Measurements from ENCODE around the gene GPR157. TPM values are rescaled to one million over a fixed set of nuclear protein-coding genes. Genes with fewer than 3 reads are reported as not detected.

GPR157 gene
- total RNA-seq, 1 donor from 2014 or later, result 5.4 TPM

DNA sequence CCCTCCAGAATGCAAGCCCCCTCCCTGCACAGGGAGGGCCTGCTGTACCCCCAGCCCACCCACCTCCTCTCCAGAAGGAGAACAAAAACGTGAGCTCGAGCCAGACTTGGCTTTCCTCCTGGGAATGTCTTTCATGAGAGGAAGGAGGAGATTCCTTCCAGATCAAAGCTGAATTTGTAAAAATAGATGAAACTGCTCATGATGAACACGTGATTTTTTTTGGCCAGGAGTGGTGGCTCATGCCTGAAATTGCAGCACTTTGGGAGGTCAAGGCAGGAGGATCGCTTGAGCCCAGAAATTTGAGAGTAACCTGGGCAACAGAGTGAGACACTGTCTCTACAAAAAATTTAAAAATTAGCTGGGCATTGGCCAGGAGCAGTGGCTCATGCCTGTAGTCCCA, 21.8 kb downstream of the GPR157 start:
- H3K27ac ChIP-seq (ENCODE audit: low read depth, low read length), result no peak overlapping the region
- H3K4me1 ChIP-seq (ENCODE audit: insufficient read depth, low read length), result no peaks in the 10 kb centered on the region
- H3K36me3 ChIP-seq (ENCODE audit: insufficient read depth, low read length), result peaks cover 4% of the 10 kb centered on the region
- H2AFZ ChIP-seq (ENCODE audit: low read depth, low read length), result no peak overlapping the region
- no peak for DNase-seq (ENCODE audit: low read depth)
- H3K27me3 Mint-ChIP-seq (ENCODE audit: low read depth, unreplicated experiment), result peaks cover 12% of the 10 kb centered on the region
- TF ChIP-seq, protein P1, sequence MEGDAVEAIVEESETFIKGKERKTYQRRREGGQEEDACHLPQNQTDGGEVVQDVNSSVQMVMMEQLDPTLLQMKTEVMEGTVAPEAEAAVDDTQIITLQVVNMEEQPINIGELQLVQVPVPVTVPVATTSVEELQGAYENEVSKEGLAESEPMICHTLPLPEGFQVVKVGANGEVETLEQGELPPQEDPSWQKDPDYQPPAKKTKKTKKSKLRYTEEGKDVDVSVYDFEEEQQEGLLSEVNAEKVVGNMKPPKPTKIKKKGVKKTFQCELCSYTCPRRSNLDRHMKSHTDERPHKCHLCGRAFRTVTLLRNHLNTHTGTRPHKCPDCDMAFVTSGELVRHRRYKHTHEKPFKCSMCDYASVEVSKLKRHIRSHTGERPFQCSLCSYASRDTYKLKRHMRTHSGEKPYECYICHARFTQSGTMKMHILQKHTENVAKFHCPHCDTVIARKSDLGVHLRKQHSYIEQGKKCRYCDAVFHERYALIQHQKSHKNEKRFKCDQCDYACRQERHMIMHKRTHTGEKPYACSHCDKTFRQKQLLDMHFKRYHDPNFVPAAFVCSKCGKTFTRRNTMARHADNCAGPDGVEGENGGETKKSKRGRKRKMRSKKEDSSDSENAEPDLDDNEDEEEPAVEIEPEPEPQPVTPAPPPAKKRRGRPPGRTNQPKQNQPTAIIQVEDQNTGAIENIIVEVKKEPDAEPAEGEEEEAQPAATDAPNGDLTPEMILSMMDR (IDR thresholded peaks at IDR 0.05; ENCODE audit: insufficient read depth, low read depth, low read length), result no peak
- no peak for TF ChIP-seq EZH2 (IDR thresholded peaks at IDR 0.05; ENCODE audit: insufficient read depth, low read length)
- FAIRE-seq, result no peak
- no peaks in the 10 kb centered on the region for H3K9me3 ChIP-seq (ENCODE audit: insufficient read depth, low read depth, low read length)
- H3K4me1 Mint-ChIP-seq (ENCODE audit: low read depth, unreplicated experiment), result no peaks in the 10 kb centered on the region
- no peak overlapping the region for H3K27ac Mint-ChIP-seq (ENCODE audit: unreplicated experiment)
- no peaks in the 10 kb centered on the region for H3K27me3 ChIP-seq (ENCODE audit: insufficient read depth, low read length)
- peaks cover 7% of the 10 kb centered on the region for H3K36me3 Mint-ChIP-seq (ENCODE audit: low read depth, unreplicated experiment)
- H4K20me1 ChIP-seq (ENCODE audit: insufficient read depth, low read length), result peaks cover 4% of the 10 kb centered on the region
- H3K4me2 ChIP-seq (ENCODE audit: low read length), result no peak overlapping the region
- H3K9ac ChIP-seq (ENCODE audit: low read length), result no peak overlapping the region
- no peak overlapping the region for H3K4me3 ChIP-seq (ENCODE audit: insufficient read depth, low read depth, low read length)
- H3K79me2 ChIP-seq (ENCODE audit: insufficient read depth, low read length), result no peaks in the 10 kb centered on the region
- peaks cover 2% of the 10 kb centered on the region for H3K9me3 Mint-ChIP-seq (ENCODE audit: unreplicated experiment)
- H3K4me3 Mint-ChIP-seq (ENCODE audit: unreplicated experiment), result no peak overlapping the region

DNA sequence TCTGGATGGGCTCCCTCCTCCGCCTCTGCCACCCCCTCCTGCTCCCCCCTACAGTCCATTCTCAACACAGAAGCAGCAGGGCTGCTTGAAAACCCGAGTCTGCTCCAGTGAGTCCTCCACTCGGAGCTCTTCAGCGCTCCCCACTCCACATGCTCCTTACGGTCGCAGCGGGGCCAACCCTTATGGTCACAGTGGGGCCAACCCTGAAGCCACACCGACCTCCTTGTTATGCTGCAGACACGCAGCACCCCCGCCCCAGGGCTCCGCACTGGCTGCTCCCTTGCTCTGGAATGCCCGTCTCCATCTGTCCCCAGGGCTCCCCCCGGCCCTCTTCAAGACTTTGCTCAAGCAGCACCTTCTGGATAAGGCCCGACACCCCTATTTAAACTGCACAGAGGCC, 22.6 kb downstream of the GPR157 start:
- no peak overlapping the region for H3K27ac ChIP-seq (ENCODE audit: low read depth, low read length)
- no peaks in the 10 kb centered on the region for H3K27me3 ChIP-seq (ENCODE audit: insufficient read depth, low read length)
- H3K4me2 ChIP-seq (ENCODE audit: low read length), result no peak overlapping the region
- Mint-ChIP-seq H3K27ac (ENCODE audit: unreplicated experiment) (no peak overlapping the region), H3K9me3 (ENCODE audit: unreplicated experiment) (peaks cover 2% of the 10 kb centered on the region), H3K4me3 (ENCODE audit: unreplicated experiment) (no peak overlapping the region), H3K27me3 (ENCODE audit: low read depth, unreplicated experiment) (peaks cover 12% of the 10 kb centered on the region), H3K36me3 (ENCODE audit: low read depth, unreplicated experiment) (peaks cover 7% of the 10 kb centered on the region), H3K4me1 (ENCODE audit: low read depth, unreplicated experiment) (no peaks in the 10 kb centered on the region)
- no peaks in the 10 kb centered on the region for H3K9me3 ChIP-seq (ENCODE audit: insufficient read depth, low read depth, low read length)
- DNase-seq (ENCODE audit: low read depth) (no peak), FAIRE-seq (no peak)
- H3K4me1 ChIP-seq (ENCODE audit: insufficient read depth, low read length), result peaks cover 1% of the 10 kb centered on the region
- H3K9ac ChIP-seq (ENCODE audit: low read length), result no peak overlapping the region
- no peak for TF ChIP-seq EZH2 (IDR thresholded peaks at IDR 0.05; ENCODE audit: insufficient read depth, low read length)
- TF ChIP-seq, protein P1 (IDR thresholded peaks at IDR 0.05; ENCODE audit: insufficient read depth, low read depth, low read length), result no peak
- H2AFZ ChIP-seq (ENCODE audit: low read depth, low read length), result no peak overlapping the region
- H3K79me2 ChIP-seq (ENCODE audit: insufficient read depth, low read length), result no peaks in the 10 kb centered on the region
- H4K20me1 ChIP-seq (ENCODE audit: insufficient read depth, low read length), result peaks cover 4% of the 10 kb centered on the region
- H3K4me3 ChIP-seq (ENCODE audit: insufficient read depth, low read depth, low read length), result no peak overlapping the region
- peaks cover 4% of the 10 kb centered on the region for H3K36me3 ChIP-seq (ENCODE audit: insufficient read depth, low read length)

DNA sequence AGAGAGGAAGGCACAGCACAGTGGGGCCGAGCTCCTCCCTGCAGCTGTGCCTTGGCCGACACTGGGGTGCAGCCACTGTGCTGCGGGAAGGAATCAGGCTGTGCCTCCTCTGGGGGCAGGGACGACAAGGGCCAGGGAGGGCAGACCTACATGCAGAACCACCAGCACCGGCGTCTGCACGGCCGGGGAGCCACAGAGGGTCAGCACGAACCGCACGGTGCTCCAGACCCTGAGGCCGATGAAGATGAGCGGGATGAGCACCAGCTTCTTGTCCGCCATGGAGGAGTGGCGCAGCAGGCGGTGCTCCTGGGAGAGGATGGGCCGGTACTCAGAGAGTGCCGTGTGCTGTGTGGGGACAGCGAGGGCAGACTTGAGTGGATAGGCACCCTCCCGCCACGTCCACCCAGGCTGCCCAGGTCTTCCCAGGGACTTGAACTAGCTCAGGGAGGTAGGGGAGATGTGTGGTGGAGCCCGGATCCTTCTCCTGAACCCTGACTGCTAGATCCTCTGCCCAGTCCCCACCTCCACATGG, 23.5 kb downstream of the GPR157 start:
- H3K4me2 ChIP-seq (ENCODE audit: low read length), result no peak overlapping the region
- no peak overlapping the region for H2AFZ ChIP-seq (ENCODE audit: low read depth, low read length)
- Mint-ChIP-seq H3K4me3 (ENCODE audit: unreplicated experiment) (no peak overlapping the region), H3K36me3 (ENCODE audit: low read depth, unreplicated experiment) (peaks cover 7% of the 10 kb centered on the region), H3K4me1 (ENCODE audit: low read depth, unreplicated experiment) (peaks cover 1% of the 10 kb centered on the region), H3K9me3 (ENCODE audit: unreplicated experiment) (peaks cover 2% of the 10 kb centered on the region), H3K27ac (ENCODE audit: unreplicated experiment) (no peak overlapping the region), H3K27me3 (ENCODE audit: low read depth, unreplicated experiment) (peaks cover 12% of the 10 kb centered on the region)
- no peaks in the 10 kb centered on the region for H3K79me2 ChIP-seq (ENCODE audit: insufficient read depth, low read length)
- H3K27ac ChIP-seq (ENCODE audit: low read depth, low read length), result no peak overlapping the region
- no peak for FAIRE-seq
- peaks cover 4% of the 10 kb centered on the region for H3K36me3 ChIP-seq (ENCODE audit: insufficient read depth, low read length)
- peaks cover 6% of the 10 kb centered on the region for H3K4me1 ChIP-seq (ENCODE audit: insufficient read depth, low read length)
- no peak overlapping the region for H3K4me3 ChIP-seq (ENCODE audit: insufficient read depth, low read depth, low read length)
- no peaks in the 10 kb centered on the region for H3K27me3 ChIP-seq (ENCODE audit: insufficient read depth, low read length)
- no peak overlapping the region for H3K9ac ChIP-seq (ENCODE audit: low read length)
- no peak for DNase-seq (ENCODE audit: low read depth)
- TF ChIP-seq, protein P1 (IDR thresholded peaks at IDR 0.05; ENCODE audit: insufficient read depth, low read depth, low read length), result no peak
- TF ChIP-seq EZH2 (IDR thresholded peaks at IDR 0.05; ENCODE audit: insufficient read depth, low read length), result no peak
- no peaks in the 10 kb centered on the region for H4K20me1 ChIP-seq (ENCODE audit: insufficient read depth, low read length)
- H3K9me3 ChIP-seq (ENCODE audit: insufficient read depth, low read depth, low read length), result no peaks in the 10 kb centered on the region
